CD4-positive, alpha-beta T cell treated with Interleukin-2 at 100 ng/mL for 4 hours (primary cell): ENCODE data around the gene EVI5L.

Experiments
- DNase-seq: peaks from one replicate; pipeline ENCODE4 v3.0.0-alpha.2; 2020; ENCODE audit warnings: low spot score

Gene EVI5L

DNA sequence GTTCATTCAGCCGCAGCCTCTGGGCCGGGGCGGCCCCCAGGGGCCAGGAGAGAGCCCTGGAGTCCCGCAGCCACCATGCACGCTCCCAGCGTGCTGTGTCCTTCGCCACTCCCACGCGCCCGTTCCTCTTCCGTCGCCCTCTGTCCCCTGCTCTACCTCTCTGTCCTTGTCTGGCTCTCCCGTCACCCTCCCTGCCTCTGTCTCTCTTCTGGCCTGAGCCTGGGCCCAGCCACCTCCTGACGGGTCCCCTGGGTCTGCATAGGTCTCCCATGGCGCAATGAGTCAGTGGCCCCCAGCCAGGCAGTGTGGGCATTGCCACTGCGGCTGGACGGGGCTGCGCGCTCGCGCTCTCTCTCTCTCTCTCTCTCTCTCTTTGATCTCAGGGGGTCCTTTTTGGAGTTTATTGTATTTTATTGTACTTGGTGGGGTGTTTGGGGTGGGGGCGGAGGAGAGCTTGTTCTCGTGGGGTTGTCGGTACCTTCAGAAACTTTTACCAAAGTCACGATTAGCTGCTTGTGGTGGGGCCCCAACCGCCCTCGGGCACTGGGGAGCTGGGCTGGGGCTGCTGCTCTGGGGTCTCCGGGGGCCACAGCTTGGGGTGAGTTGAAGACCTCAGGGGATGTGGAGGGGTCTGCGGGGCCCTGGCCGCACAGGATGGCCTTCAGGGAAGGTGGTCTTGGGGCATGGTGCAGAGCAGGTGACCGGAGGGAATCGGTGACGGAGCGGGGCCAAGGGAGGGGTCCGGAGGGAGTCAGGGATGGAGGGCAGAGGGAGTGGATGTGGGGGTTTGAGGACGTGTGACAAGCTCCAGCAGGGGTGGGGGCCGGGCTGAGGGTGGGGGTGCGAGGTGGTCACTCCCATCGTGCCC is 82.9 kb downstream of the EVI5L start:
- DNase-seq = no peak

DNA sequence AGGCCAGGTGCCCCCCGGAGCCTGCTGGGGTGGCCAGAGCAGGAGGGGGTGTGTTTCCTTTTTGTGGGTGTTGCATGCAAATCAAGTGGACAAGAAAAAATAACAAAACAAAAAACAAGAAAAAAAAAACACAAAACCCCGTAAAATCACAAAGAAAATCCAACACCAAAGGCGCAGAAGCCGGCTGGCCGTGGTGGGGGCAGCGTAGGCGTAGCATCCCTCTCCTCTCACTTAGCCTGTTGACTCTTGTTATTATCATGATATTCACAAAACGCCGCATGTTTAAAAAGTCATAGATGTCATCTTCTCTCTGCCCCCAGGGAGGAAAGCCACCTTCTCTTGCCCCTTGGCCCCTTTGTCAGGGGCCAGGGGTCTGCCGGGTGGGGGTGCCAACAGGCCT is 83.6 kb downstream of the EVI5L start:
- DNase-seq = no peak

DNA sequence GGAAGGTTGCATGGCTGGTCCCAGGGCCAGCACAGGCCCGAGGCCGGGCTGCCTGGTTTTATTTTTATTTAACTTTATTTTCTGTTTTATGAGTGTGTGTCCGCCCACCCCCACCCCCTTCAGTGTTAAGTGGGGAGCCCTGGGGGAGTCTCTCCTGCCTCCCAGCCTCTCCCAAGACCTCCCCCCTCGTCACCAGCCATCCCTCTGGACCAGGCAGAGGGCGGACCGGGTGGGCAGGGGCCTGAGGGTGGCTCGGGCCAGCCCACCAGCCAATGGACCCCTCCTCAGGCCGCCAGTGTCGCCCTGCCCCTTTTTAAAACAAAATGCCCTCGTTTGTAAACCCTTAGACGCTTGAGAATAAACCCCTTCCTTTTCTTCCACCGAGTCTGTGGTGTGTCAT is 84.1 kb downstream of the EVI5L start:
- no peak for DNase-seq
